ENCODE data around the gene LPO. TPM values are rescaled to one million over a fixed set of nuclear protein-coding genes. Genes with fewer than 3 reads are reported as not detected.

LPO gene
- total RNA-seq, 1 experiment from 2014 or later, result not detected

- H3K4me3 Mint-ChIP-seq (ENCODE audit: low read depth, unreplicated experiment), result no peak overlapping the region
- peaks cover 56% of the 10 kb centered on the region for H3K27me3 Mint-ChIP-seq (ENCODE audit: unreplicated experiment)
- H3K4me1 Mint-ChIP-seq (ENCODE audit: low read depth, unreplicated experiment), result no peaks in the 10 kb centered on the region
- intact Hi-C loops (cut with micrococcal nuclease; ENCODE audit: unreplicated experiment), result no loop called here
- CTCF ChIA-PET, result no interaction called here
- H3K27ac Mint-ChIP-seq (ENCODE audit: unreplicated experiment), result no peak overlapping the region
- BruUV-seq (replicated peaks), result no TSS peak
- no peak for TF ChIP-seq CTCF (IDR thresholded peaks at IDR 0.05; ENCODE audit: unreplicated experiment)
- no peaks in the 10 kb centered on the region for H3K9me3 Mint-ChIP-seq (ENCODE audit: low read depth, unreplicated experiment)
- DNase-seq, result no peak
- no peaks in the 10 kb centered on the region for H3K36me3 Mint-ChIP-seq (ENCODE audit: insufficient read depth, unreplicated experiment)
Observed at GRCh38 chr17:58308985-58309917, 70.9 kb downstream of the LPO start.

- CTCF ChIA-PET, result no interaction called here
- Mint-ChIP-seq H3K4me3 (ENCODE audit: low read depth, unreplicated experiment) (no peak overlapping the region), H3K36me3 (ENCODE audit: insufficient read depth, unreplicated experiment) (no peaks in the 10 kb centered on the region), H3K27me3 (ENCODE audit: unreplicated experiment) (peaks cover 62% of the 10 kb centered on the region), H3K27ac (ENCODE audit: unreplicated experiment) (no peak overlapping the region), H3K4me1 (ENCODE audit: low read depth, unreplicated experiment) (no peaks in the 10 kb centered on the region), H3K9me3 (ENCODE audit: low read depth, unreplicated experiment) (no peaks in the 10 kb centered on the region)
- DNase-seq, result no peak
- TF ChIP-seq CTCF (IDR thresholded peaks at IDR 0.05; ENCODE audit: unreplicated experiment), result no peak
- BruUV-seq (replicated peaks), result no TSS peak
- intact Hi-C loops (cut with micrococcal nuclease; ENCODE audit: unreplicated experiment), result no loop called here
Observed at GRCh38 chr17:58309918-58310259, 71.5 kb downstream of the LPO start.

- no peak for TF ChIP-seq CTCF (IDR thresholded peaks at IDR 0.05; ENCODE audit: unreplicated experiment)
- no peak overlapping the region for H3K4me3 Mint-ChIP-seq (ENCODE audit: low read depth, unreplicated experiment)
- no peak overlapping the region for H3K27ac Mint-ChIP-seq (ENCODE audit: unreplicated experiment)
- peaks cover 70% of the 10 kb centered on the region for H3K27me3 Mint-ChIP-seq (ENCODE audit: unreplicated experiment)
- H3K36me3 Mint-ChIP-seq (ENCODE audit: insufficient read depth, unreplicated experiment), result no peaks in the 10 kb centered on the region
- no peaks in the 10 kb centered on the region for H3K9me3 Mint-ChIP-seq (ENCODE audit: low read depth, unreplicated experiment)
- H3K4me1 Mint-ChIP-seq (ENCODE audit: low read depth, unreplicated experiment), result no peaks in the 10 kb centered on the region
- DNase-seq, result no peak
- intact Hi-C loops (cut with micrococcal nuclease; ENCODE audit: unreplicated experiment), result no loop called here
- BruUV-seq (replicated peaks), result no TSS peak
- CTCF ChIA-PET, result no interaction called here
Observed at GRCh38 chr17:58310511-58311428, 72.4 kb downstream of the LPO start.

- H3K36me3 Mint-ChIP-seq (ENCODE audit: insufficient read depth, unreplicated experiment), result no peaks in the 10 kb centered on the region
- no peak for DNase-seq
- TF ChIP-seq CTCF (IDR thresholded peaks at IDR 0.05; ENCODE audit: unreplicated experiment), result no peak
- H3K4me3 Mint-ChIP-seq (ENCODE audit: low read depth, unreplicated experiment), result no peak overlapping the region
- intact Hi-C loops (cut with micrococcal nuclease; ENCODE audit: unreplicated experiment), result no loop called here
- no peak overlapping the region for H3K27ac Mint-ChIP-seq (ENCODE audit: unreplicated experiment)
- no peaks in the 10 kb centered on the region for H3K4me1 Mint-ChIP-seq (ENCODE audit: low read depth, unreplicated experiment)
- CTCF ChIA-PET, result no interaction called here
- no TSS peak for BruUV-seq (replicated peaks)
- peaks cover 74% of the 10 kb centered on the region for H3K27me3 Mint-ChIP-seq (ENCODE audit: unreplicated experiment)
- H3K9me3 Mint-ChIP-seq (ENCODE audit: low read depth, unreplicated experiment), result no peaks in the 10 kb centered on the region
Observed at GRCh38 chr17:58311429-58311894, 73.1 kb downstream of the LPO start.
